Vagina (tissue), 2 donors: Measurements from ENCODE around the gene ARHGAP27. TPM values are rescaled to one million over a fixed set of nuclear protein-coding genes. Genes with fewer than 3 reads are reported as not detected.
A peak's percentile ranks its signal among the peaks of the same experiment; 100 is the strongest.

Source experiments
- DNase-seq, 2 donors: peaks; one replicate each; pipeline ENCODE4 v3.0.0-alpha.2; 2017; ENCODE audit errors: extremely low spot score in 2 of 2
- H3K27ac ChIP-seq: fragments of 200-600 bp; sonication (generic); one replicate; pipeline ENCODE4 v1.5.1; 2019
- H3K27me3 ChIP-seq: fragments of 200-600 bp; sonication (generic); one replicate; pipeline ENCODE4 v1.5.1; 2019
- H3K36me3 ChIP-seq, 2 donors: fragments of 200-600 bp; sonication (generic); one replicate each; pipeline ENCODE4 v1.5.1; 2017 to 2019
- H3K4me1 ChIP-seq: fragments of 200-600 bp; sonication (generic); one replicate; pipeline ENCODE4 v1.5.1; 2019
- H3K4me3 ChIP-seq, 2 donors: fragments of 200-600 bp; sonication (generic); 1 replicate in 1 of 2; 2 replicates in 1 of 2; pipeline ENCODE4 v1.5.1; 2016 to 2019
- H3K9me3 ChIP-seq: fragments of 200-600 bp; sonication (generic); one replicate; pipeline ENCODE4 v1.5.1; 2019
- CTCF ChIP-seq, 3 experiments: fragments of 450-650 bp in 2 of 3; fragments of 200-600 bp in 1 of 3; sonication (generic) in 1 of 3; IDR thresholded peaks; one replicate each; pipeline ENCODE4 v1.5.1; 2017 to 2019; ENCODE audit warnings: antibody characterized with exemption in 3 of 3, mild to moderate bottlenecking in 2 of 3, moderate library complexity in 2 of 3
- POLR2A ChIP-seq, 2 donors: fragments of 450-650 bp; IDR thresholded peaks; one replicate each; pipeline ENCODE4 v1.6.1; 2017; ENCODE audit warnings: antibody characterized with exemption in 2 of 2, mild to moderate bottlenecking in 2 of 2, moderate library complexity in 2 of 2
- POLR2AphosphoS5 ChIP-seq, 2 donors: sonication (generic); formaldehyde crosslinking; IDR thresholded peaks; one replicate each; pipeline ENCODE4 v1.9.0; 2017; ENCODE audit warnings: antibody characterized with exemption in 2 of 2, mild to moderate bottlenecking in 2 of 2, low read depth in 1 of 2; ENCODE audit not compliant: insufficient read depth in 1 of 2
- intact Hi-C: fragments of 100-400 bp; cut with DNase I; formaldehyde crosslinking; loops from one replicate; pipeline ENCODE4 v1.15.1; 2023
- total RNA-seq: library from RNA; depleted of rRNA; stranded (reverse); fragments of >200 nt; gene quantifications from one replicate; pipeline ENCODE4 v1.2.3, GENCODE V29; 2016

Gene ARHGAP27
- total RNA-seq, 1 donor from 2014 or later: 80.0 TPM

GRCh38 chr17:45410144-45411091 lies 22.3 kb downstream of the ARHGAP27 start:
- Histone ChIP-seq H3K4me1 (peaks cover 65% of the 10 kb centered on the region), H3K36me3 (peaks cover 0 to 4% of the 10 kb centered on the region in 2 donors), H3K27ac (peak overlapping the region; percentile 72), H3K9me3 (no peaks in the 10 kb centered on the region), H3K4me3 (peak overlapping the region; percentile 29 to 32), H3K27me3 (no peaks in the 10 kb centered on the region)
- intact Hi-C loops: no loop called here
- no peak for DNase-seq
- no peak for TF ChIP-seq POLR2A (IDR thresholded peaks at IDR 0.05)
- TF ChIP-seq CTCF (IDR thresholded peaks at IDR 0.05): no peak
- no peak for TF ChIP-seq POLR2AphosphoS5 (IDR thresholded peaks at IDR 0.05; ENCODE audit: insufficient read depth in 1 of 2, low read depth in 1 of 2)

- peak overlapping the region; percentile 29 to 32 for H3K4me3 ChIP-seq
- no peak for DNase-seq
- H3K36me3 ChIP-seq: peaks cover 0 to 7% of the 10 kb centered on the region in 2 donors
- peaks cover 68% of the 10 kb centered on the region for H3K4me1 ChIP-seq
- H3K9me3 ChIP-seq: no peaks in the 10 kb centered on the region
- peak overlapping the region; percentile 72 for H3K27ac ChIP-seq
- intact Hi-C loops: no loop called here
- no peaks in the 10 kb centered on the region for H3K27me3 ChIP-seq
- TF ChIP-seq POLR2A (IDR thresholded peaks at IDR 0.05) (no peak), CTCF (IDR thresholded peaks at IDR 0.05) (no peak), POLR2AphosphoS5 (IDR thresholded peaks at IDR 0.05; ENCODE audit: insufficient read depth in 1 of 2, low read depth in 1 of 2) (no peak)
Observed at GRCh38 chr17:45409659-45410076, 23.0 kb downstream of the ARHGAP27 start.

- peaks cover 0 to 16% of the 10 kb centered on the region in 2 donors for H3K36me3 ChIP-seq
- no peaks in the 10 kb centered on the region for H3K27me3 ChIP-seq
- H3K27ac ChIP-seq: peak overlapping the region; percentile 72
- peaks cover 68% of the 10 kb centered on the region for H3K4me1 ChIP-seq
- no peak for DNase-seq
- peak overlapping the region; percentile 29 to 32 for H3K4me3 ChIP-seq
- TF ChIP-seq POLR2A (IDR thresholded peaks at IDR 0.05): no peak
- no peaks in the 10 kb centered on the region for H3K9me3 ChIP-seq
- intact Hi-C loops: no loop called here
Observed at GRCh38 chr17:45408611-45409421, 23.9 kb downstream of the ARHGAP27 start.

DNA sequence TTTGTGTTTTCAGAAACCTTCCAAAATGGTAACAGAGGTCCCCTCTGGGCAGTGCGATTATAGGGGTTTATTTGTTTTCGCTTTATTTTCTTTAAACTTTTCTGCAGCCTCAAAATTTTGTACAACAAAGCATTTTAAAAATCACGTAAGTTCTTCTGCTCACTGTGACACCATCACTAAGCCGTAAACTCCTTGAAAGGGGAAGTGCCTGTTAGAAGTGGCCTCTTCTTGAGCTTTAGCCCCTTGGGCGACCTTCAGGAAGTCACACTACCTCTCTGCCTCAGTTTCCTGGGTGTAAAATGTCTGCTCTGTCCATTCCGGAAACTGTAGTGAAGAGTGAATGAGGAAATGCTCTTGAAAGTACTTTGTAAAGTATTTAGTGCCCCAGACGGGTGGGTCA lies 26.6 kb downstream of the ARHGAP27 start:
- TF ChIP-seq CTCF (IDR thresholded peaks at IDR 0.05): no peak
- TF ChIP-seq POLR2A (IDR thresholded peaks at IDR 0.05): no peak
- no peak for TF ChIP-seq POLR2AphosphoS5 (IDR thresholded peaks at IDR 0.05; ENCODE audit: insufficient read depth in 1 of 2, low read depth in 1 of 2)
- DNase-seq: no peak
- H3K9me3 ChIP-seq: no peaks in the 10 kb centered on the region
- no peaks in the 10 kb centered on the region for H3K27me3 ChIP-seq
- H3K4me3 ChIP-seq: peak overlapping the region in 1 of 2 donors; percentile 3
- intact Hi-C loops: no loop called here
- H3K27ac ChIP-seq: no peak overlapping the region
- H3K4me1 ChIP-seq: peaks cover 52% of the 10 kb centered on the region
- peaks cover 0 to 30% of the 10 kb centered on the region in 2 donors for H3K36me3 ChIP-seq

DNA sequence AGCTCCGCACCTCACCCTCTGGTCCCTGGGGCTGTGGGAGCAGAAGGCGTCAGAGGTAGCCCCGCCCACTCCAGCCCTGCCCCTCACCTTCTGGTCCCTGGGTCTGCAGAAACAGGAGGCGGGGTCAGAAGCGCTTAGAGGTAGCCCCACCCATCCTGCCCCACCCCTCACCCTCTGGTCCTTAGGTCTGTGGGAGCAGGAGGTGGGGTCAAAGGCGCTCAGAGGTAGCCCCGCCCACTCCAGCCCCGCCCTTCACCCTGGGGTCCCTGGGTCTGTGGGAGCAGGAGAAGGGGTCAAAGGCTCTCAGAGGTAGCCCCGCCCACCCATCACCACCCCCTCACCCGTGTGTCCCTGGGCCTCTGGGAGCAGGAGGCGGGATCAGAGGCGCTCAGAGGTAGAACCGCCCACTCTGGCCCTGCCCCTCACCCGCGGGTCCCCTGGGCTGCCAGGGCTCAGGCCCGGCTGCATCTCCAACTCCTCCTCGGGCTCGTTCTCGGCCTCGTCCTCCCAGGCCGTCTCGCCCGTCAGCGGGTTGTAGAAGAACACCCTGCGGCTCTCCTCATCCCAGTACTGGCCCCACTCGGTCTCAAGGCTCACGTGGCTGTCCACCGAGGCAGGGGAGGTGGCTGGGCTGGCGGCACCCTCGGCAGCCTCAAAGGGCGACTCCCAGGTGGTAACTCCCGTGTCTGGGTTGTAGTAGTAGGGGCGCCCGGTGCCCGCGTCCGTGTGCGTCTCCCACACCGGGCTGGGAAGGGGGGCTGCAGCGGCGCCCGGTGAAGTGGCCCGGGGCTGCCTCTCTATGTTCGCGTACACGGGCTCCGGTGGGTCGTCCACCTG lies 27.2 kb downstream of the ARHGAP27 start:
- Histone ChIP-seq H3K27me3 (no peaks in the 10 kb centered on the region), H3K9me3 (no peaks in the 10 kb centered on the region), H3K36me3 (peaks cover 0 to 30% of the 10 kb centered on the region in 2 donors), H3K27ac (no peak overlapping the region), H3K4me1 (peaks cover 46% of the 10 kb centered on the region), H3K4me3 (peak overlapping the region; percentile 3 to 19)
- intact Hi-C loops: no loop called here
- no peak for DNase-seq
- TF ChIP-seq CTCF (IDR thresholded peaks at IDR 0.05) (no peak), POLR2AphosphoS5 (IDR thresholded peaks at IDR 0.05; ENCODE audit: insufficient read depth in 1 of 2, low read depth in 1 of 2) (no peak), POLR2A (IDR thresholded peaks at IDR 0.05) (no peak)
